ENCODE data around the gene LPP.

GRCh38 chr3:188684276-188684675 is 530.3 kb downstream of the LPP start:
- no peak for TF ChIP-seq CTCF (IDR thresholded peaks at IDR 0.05 in 4 of 5, conservative IDR thresholded peaks at IDR 0.05 in 1 of 5)
- no peak for TF ChIP-seq POLR2A (IDR thresholded peaks at IDR 0.05)

All from gastrocnemius medialis (tissue), 4 donors.